T-helper 17 cell (primary cell): ENCODE results near the gene DDR2. TPM values are rescaled to one million over a fixed set of nuclear protein-coding genes. Genes with fewer than 3 reads are reported as not detected.
"Not testable (repeated sequence)": the region's sequence is repeated elsewhere in the genome, so short reads cannot be mapped to it uniquely, and the experiment has no call there.

ENCODE experiments used
- ATAC-seq: fragments of 150-1000 bp; cut with Tn5 transposase; 2 replicates; pipeline ENCODE4 v1.10.0; 2021; ENCODE audit warnings: mild to moderate bottlenecking, moderate library complexity
- DNase-seq, 3 donors: peaks; one replicate each; pipeline versions ENCODE4 v3.0.0 to v3.0.0-alpha.2; 2020 to 2021
- H3K9me3 ChIP-seq: one replicate; pipeline ENCODE4 v1.7.0; 2013; ENCODE audit warnings: low read length, mild to moderate bottlenecking; ENCODE audit not compliant: control insufficient read depth, poor library complexity, severe bottlenecking
- H3K27ac Mint-ChIP-seq: one replicate; pipeline ENCODE4 v1.8.0; 2022; ENCODE audit warnings: mild to moderate bottlenecking, moderate library complexity, mixed read lengths
- H3K27me3 Mint-ChIP-seq: one replicate; pipeline ENCODE4 v1.8.0; 2022; ENCODE audit warnings: mixed read lengths
- H3K36me3 Mint-ChIP-seq: one replicate; pipeline ENCODE4 v1.8.0; 2022; ENCODE audit warnings: low read depth, mixed read lengths
- H3K4me1 Mint-ChIP-seq: one replicate; pipeline ENCODE4 v1.8.0; 2022; ENCODE audit warnings: mild to moderate bottlenecking, mixed read lengths
- H3K4me3 Mint-ChIP-seq: one replicate; pipeline ENCODE4 v1.8.0; 2022; ENCODE audit warnings: mild to moderate bottlenecking, moderate library complexity, mixed read lengths
- total RNA-seq, 4 donors: library from RNA in 2 of 4; stranded (reverse) in 2 of 4; gene quantifications; one replicate each; pipeline ENCODE4 v1.2.3 and lab custom pipeline; 2022 to 2026

Gene DDR2
- total RNA-seq, 2 donors from 2014 or later, result 0.22 to 0.26 TPM

GRCh38 chr1:162812357-162812756 lies 180.1 kb downstream of the DDR2 start:
- ATAC-seq, H3K4me1 Mint-ChIP-seq, H3K27ac Mint-ChIP-seq: not testable (repeated sequence)

GRCh38 chr1:162818136-162818535 lies 185.9 kb downstream of the DDR2 start:
- not testable (repeated sequence) for H3K9me3 ChIP-seq, H3K4me3 Mint-ChIP-seq, H3K36me3 Mint-ChIP-seq, H3K27ac Mint-ChIP-seq, H3K27me3 Mint-ChIP-seq, DNase-seq, ATAC-seq
- H3K4me1 Mint-ChIP-seq, result peaks cover 11% of the 10 kb centered on the region

More at GRCh38 chr1:162812357-162812756, 180.1 kb downstream of the DDR2 start:
- not testable (repeated sequence) for H3K36me3 Mint-ChIP-seq, DNase-seq, H3K9me3 ChIP-seq, H3K27me3 Mint-ChIP-seq, H3K4me3 Mint-ChIP-seq

- not testable (repeated sequence) for DNase-seq, H3K36me3 Mint-ChIP-seq, H3K27ac Mint-ChIP-seq, H3K27me3 Mint-ChIP-seq, H3K4me3 Mint-ChIP-seq, H3K9me3 ChIP-seq, ATAC-seq
- H3K4me1 Mint-ChIP-seq, result peaks cover 11% of the 10 kb centered on the region
Measured at GRCh38 chr1:162818666-162819065, 186.4 kb downstream of the DDR2 start.

- peak; percentile 41 for ATAC-seq
- DNase-seq, result no peak
- Mint-ChIP-seq H3K27ac (peak overlapping the region; percentile 56), H3K4me1 (peaks cover 11% of the 10 kb centered on the region), H3K36me3 (no peaks in the 10 kb centered on the region), H3K4me3 (peak overlapping the region; percentile 80), H3K27me3 (peaks cover 27% of the 10 kb centered on the region)
- H3K9me3 ChIP-seq, result no peaks in the 10 kb centered on the region
Measured at GRCh38 chr1:162822391-162823200, 190.3 kb downstream of the DDR2 start.

- peaks cover 27% of the 10 kb centered on the region for H3K27me3 Mint-ChIP-seq
- no peak for ATAC-seq
- no peak overlapping the region for H3K27ac Mint-ChIP-seq
- H3K4me1 Mint-ChIP-seq, result peaks cover 11% of the 10 kb centered on the region
- H3K4me3 Mint-ChIP-seq, result peak overlapping the region; percentile 80
- no peaks in the 10 kb centered on the region for H3K9me3 ChIP-seq
- H3K36me3 Mint-ChIP-seq, result no peaks in the 10 kb centered on the region
- no peak for DNase-seq
Measured at GRCh38 chr1:162823231-162823630, 191.0 kb downstream of the DDR2 start.

GRCh38 chr1:162823771-162824525 lies 191.7 kb downstream of the DDR2 start:
- DNase-seq, result no peak
- Mint-ChIP-seq H3K27ac (peak overlapping the region; percentile 47), H3K27me3 (peaks cover 27% of the 10 kb centered on the region), H3K36me3 (no peaks in the 10 kb centered on the region), H3K4me3 (no peak overlapping the region), H3K4me1 (peaks cover 11% of the 10 kb centered on the region)
- H3K9me3 ChIP-seq, result no peaks in the 10 kb centered on the region
- no peak for ATAC-seq

- no peaks in the 10 kb centered on the region for H3K4me1 Mint-ChIP-seq
- peaks cover 31% of the 10 kb centered on the region for H3K27me3 Mint-ChIP-seq
- no peaks in the 10 kb centered on the region for H3K9me3 ChIP-seq
- H3K4me3 Mint-ChIP-seq, result no peak overlapping the region
- ATAC-seq (no peak), DNase-seq (no peak)
- no peaks in the 10 kb centered on the region for H3K36me3 Mint-ChIP-seq
- H3K27ac Mint-ChIP-seq, result no peak overlapping the region
Measured at GRCh38 chr1:162829268-162829667, 197.0 kb downstream of the DDR2 start.

GRCh38 chr1:162832470-162832869 lies 200.2 kb downstream of the DDR2 start:
- Mint-ChIP-seq H3K4me3 (no peak overlapping the region), H3K27ac (no peak overlapping the region), H3K4me1 (no peaks in the 10 kb centered on the region), H3K27me3 (peaks cover 18% of the 10 kb centered on the region), H3K36me3 (no peaks in the 10 kb centered on the region)
- peaks cover 4% of the 10 kb centered on the region for H3K9me3 ChIP-seq
- ATAC-seq (no peak), DNase-seq (no peak)

- ATAC-seq (no peak), DNase-seq (no peak)
- Mint-ChIP-seq H3K36me3 (no peaks in the 10 kb centered on the region), H3K27me3 (peaks cover 12% of the 10 kb centered on the region), H3K27ac (no peak overlapping the region), H3K4me1 (no peaks in the 10 kb centered on the region), H3K4me3 (no peak overlapping the region)
- peaks cover 7% of the 10 kb centered on the region for H3K9me3 ChIP-seq
Measured at GRCh38 chr1:162835157-162835899, 203.1 kb downstream of the DDR2 start.

Other genes with a start within 250 kb of the DDR2 start
- under 1 TPM; 0.13 to 0.22 TPM for gene SH2D1B, start 220.3 kb upstream of the DDR2 start, total RNA-seq
- gene UHMK1, start 134.6 kb upstream of the DDR2 start, total RNA-seq, result 10 to 100 TPM; 48.7 to 57.9 TPM
- gene UAP1, start 70.7 kb upstream of the DDR2 start, total RNA-seq, result 10 to 100 TPM; 30.8 to 31.5 TPM
- gene HSD17B7, start 158.2 kb downstream of the DDR2 start, total RNA-seq, result 10 to 100 TPM; 13.3 to 18.1 TPM
- not detected for gene CCDC190, start 228.7 kb downstream of the DDR2 start, total RNA-seq